22Rv1 (cell line): Measurements from ENCODE around the gene P4HA2.

Source experiments
- H3K27ac ChIP-seq: fragments of 450-650 bp; 2 replicates; pipeline ENCODE4 v1.5.1; 2017
- CTCF ChIP-seq: fragments of 450-650 bp; IDR thresholded peaks from 2 replicates; pipeline ENCODE4 v1.5.1; 2017; ENCODE audit warnings: mild to moderate bottlenecking
- ZFX ChIP-seq: fragments of 450-650 bp; IDR thresholded peaks from 2 replicates; pipeline ENCODE4 v1.6.1; 2017; ENCODE audit warnings: antibody characterized with exemption, borderline replicate concordance

Gene P4HA2

GRCh38 chr5:132227485-132228240 is at the start of gene P4HA2:
Gene P4HA2 (minus strand): TSS chr5:132227853. CDS start chr5:132218626, 9,227 bp downstream.
- TF ChIP-seq CTCF (peak; percentile 11; the same call in 1 of the 2 replicates), ZFX (no peak)
- peak within 1 kb of the TSS; percentile 58 for H3K27ac ChIP-seq

- H3K27ac ChIP-seq = no peak overlapping the region
- no peak for TF ChIP-seq ZFX
- TF ChIP-seq CTCF = no peak
These were observed 49.6 kb upstream of the P4HA2 start for GRCh38 chr5:132277256-132277655.

GRCh38 chr5:132275367-132276220 is 47.9 kb upstream of the P4HA2 start:
- no peak overlapping the region for H3K27ac ChIP-seq
- TF ChIP-seq ZFX = no peak
- no peak for TF ChIP-seq CTCF

GRCh38 chr5:132274050-132274792 is 46.6 kb upstream of the P4HA2 start:
- no peak overlapping the region for H3K27ac ChIP-seq
- TF ChIP-seq CTCF (no peak), ZFX (no peak)

DNA sequence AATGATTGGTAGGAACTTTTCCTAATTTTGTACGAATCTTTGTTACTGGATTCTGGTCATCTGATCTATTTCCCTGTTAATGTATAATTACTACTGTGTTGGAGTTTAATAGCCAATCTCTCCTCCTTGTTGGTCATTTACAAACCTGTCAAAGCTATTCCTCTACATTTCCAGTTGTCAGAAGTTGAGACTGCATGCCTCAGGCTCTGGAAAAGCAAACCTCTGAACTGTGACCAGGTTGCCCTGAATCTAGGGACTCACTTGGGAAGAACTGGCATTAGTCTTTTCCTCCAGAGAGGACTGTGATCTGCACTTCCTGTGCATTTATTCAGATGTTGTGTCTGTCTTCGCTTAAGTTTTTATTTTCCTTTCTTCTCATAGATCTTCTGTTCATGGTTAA is 46.0 kb upstream of the P4HA2 start:
- TF ChIP-seq ZFX (no peak), CTCF (no peak)
- no peak overlapping the region for H3K27ac ChIP-seq

DNA sequence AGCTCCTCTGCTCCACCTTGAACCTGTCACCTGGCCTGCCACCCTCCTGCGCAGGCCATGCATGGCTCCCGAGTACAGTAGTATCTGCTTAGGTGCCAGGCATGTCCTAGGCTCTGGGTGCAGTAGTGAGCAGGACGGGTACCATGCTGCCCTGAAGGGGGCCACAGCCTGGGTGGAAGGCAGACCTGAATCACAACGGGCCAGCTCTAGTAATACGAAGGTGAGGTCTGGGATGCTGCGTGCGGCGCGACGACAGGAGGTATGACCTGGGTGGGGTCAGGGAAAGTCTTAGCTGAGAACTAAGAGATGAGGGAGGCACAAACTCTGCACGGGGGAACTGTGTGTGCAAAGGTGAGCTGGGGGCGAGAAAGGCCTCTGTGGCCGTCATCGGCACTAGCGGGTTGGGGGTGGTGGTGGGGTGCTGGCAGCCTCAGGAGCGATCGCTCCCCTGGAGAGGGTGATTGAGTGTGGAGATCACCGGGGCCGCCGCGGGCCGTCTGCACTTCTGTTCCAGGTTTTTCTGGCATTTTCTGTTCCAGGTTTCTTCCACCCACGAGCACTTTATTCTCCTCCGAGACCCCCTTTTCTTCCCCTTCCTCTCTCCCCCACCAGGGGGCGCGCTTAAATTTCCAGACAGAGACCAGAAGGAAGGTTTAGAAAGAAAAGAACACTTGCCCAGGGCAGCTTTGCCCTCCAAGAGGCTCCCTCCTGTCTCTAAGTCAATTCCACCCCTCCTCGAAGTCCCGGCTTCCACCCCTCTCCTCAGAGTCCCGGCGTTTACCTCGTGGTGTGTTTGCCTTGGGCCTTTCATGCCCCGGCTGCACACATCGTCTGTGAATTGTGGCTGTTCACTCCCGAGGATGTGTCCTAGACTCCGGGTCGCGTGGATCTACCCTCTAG is 44.9 kb upstream of the P4HA2 start:
- no peak for TF ChIP-seq ZFX
- peak; percentile 95 for TF ChIP-seq CTCF
- no peak overlapping the region for H3K27ac ChIP-seq
